Small intestine (tissue), 7 donors: Measurements from ENCODE around the gene ST3GAL4. TPM values are rescaled to one million over a fixed set of nuclear protein-coding genes. Genes with fewer than 3 reads are reported as not detected.
"Not testable (repeated sequence)": the region's sequence is repeated elsewhere in the genome, so short reads cannot be mapped to it uniquely, and the experiment has no call there.

ENCODE experiments used
- DNase-seq, 2 donors: peaks; one replicate each; pipeline versions ENCODE4 v3.0.0 to v3.0.0-alpha.2; 2013
- FAIRE-seq: peaks from 2 replicates; lab custom pipeline; 2012; peaks lifted over from hg19 to GRCh38; lab: Jason Lieb, UNC
- H3K27ac ChIP-seq, 3 donors: one replicate each; pipeline ENCODE4 v1.5.1; 2013; ENCODE audit warnings: low read length in 2 of 3, mild to moderate bottlenecking in 2 of 3, control low read depth in 1 of 3, inconsistent platforms in 1 of 3, low read depth in 1 of 3, moderate library complexity in 1 of 3
- H3K27me3 ChIP-seq, 3 donors: one replicate each; pipeline ENCODE4 v1.6.1; 2013; ENCODE audit warnings: low read length in 3 of 3, inconsistent platforms in 1 of 3; ENCODE audit not compliant: control insufficient read depth in 3 of 3, insufficient read depth in 3 of 3
- H3K36me3 ChIP-seq, 3 donors: one replicate each; pipeline ENCODE4 v1.6.1; 2013; ENCODE audit warnings: low read length in 3 of 3, inconsistent platforms in 1 of 3, low read depth in 1 of 3, mild to moderate bottlenecking in 1 of 3, moderate library complexity in 1 of 3; ENCODE audit not compliant: control insufficient read depth in 3 of 3, insufficient read depth in 2 of 3
- H3K4me1 ChIP-seq, 3 donors: one replicate each; pipeline ENCODE4 v1.6.1; 2013; ENCODE audit warnings: low read length in 2 of 3, inconsistent platforms in 1 of 3, low read depth in 1 of 3, mild to moderate bottlenecking in 1 of 3, moderate library complexity in 1 of 3; ENCODE audit not compliant: control insufficient read depth in 3 of 3, insufficient read depth in 2 of 3
- H3K4me3 ChIP-seq, 3 donors: one replicate each; pipeline ENCODE4 v1.5.1; 2013; ENCODE audit warnings: low read length in 3 of 3, control low read depth in 1 of 3, inconsistent platforms in 1 of 3, low read depth in 1 of 3, mild to moderate bottlenecking in 1 of 3, moderate library complexity in 1 of 3
- H3K9me3 ChIP-seq, 2 donors: one replicate each; pipeline ENCODE4 v1.6.1; 2013; ENCODE audit warnings: low read depth in 1 of 2, low read length in 1 of 2; ENCODE audit not compliant: control insufficient read depth in 2 of 2, insufficient read depth in 1 of 2
- WGBS, 3 donors: extraction: QIAGEN DNeasy Blood & Tissue Kit; methylation state at CpG; one replicate each; pipeline ENCODE4 v1.1.7; 2013; 5-methylcytosine and 5-hydroxymethylcytosine counted together
- polyA plus RNA-seq, 4 donors: library from polyadenylated mRNA; stranded (reverse) in 3 of 4; unstranded in 1 of 4; fragments of 200-250 nt in 3 of 4; fragments of 120-200 nt in 1 of 4; gene quantifications; one replicate each; pipeline versions ENCODE4 v1.2.1 to v1.2.3, GENCODE V29; 2013
- donor health status: healthy with polysubstance abuse.
- donor health status: control.
- donor health status: control.
- donor health status: Bipolar disorder and iron deficiency.
- donor health status: healthy.

Gene ST3GAL4
- polyA plus RNA-seq, 4 donors: 1.6 to 11.6 (median 4.0) TPM

GRCh38 chr11:126375726-126376125 lies 20.2 kb downstream of the ST3GAL4 start:
- no peaks in the 10 kb centered on the region for H3K9me3 ChIP-seq
- H3K27me3 ChIP-seq: no peaks in the 10 kb centered on the region
- DNase-seq (no peak), FAIRE-seq (no peak)
- H3K36me3 ChIP-seq: no peaks in the 10 kb centered on the region
- no peak overlapping the region for H3K4me3 ChIP-seq
- no peaks in the 10 kb centered on the region for H3K4me1 ChIP-seq
- 78 to 82% (median 82%) methylated on average over 7 of the region's 7 CpGs for WGBS, 3 donors
- H3K27ac ChIP-seq: no peak overlapping the region

- FAIRE-seq: no peak
- no peaks in the 10 kb centered on the region for H3K27me3 ChIP-seq
- H3K27ac ChIP-seq: no peak overlapping the region
- WGBS, 3 donors: 50 to 66% (median 57%) methylated on average over 4 of the region's 4 CpGs
- no peaks in the 10 kb centered on the region for H3K4me1 ChIP-seq
- no peak overlapping the region for H3K4me3 ChIP-seq
- H3K9me3 ChIP-seq: no peaks in the 10 kb centered on the region
- H3K36me3 ChIP-seq: peaks cover 0 to 4% (median 0%) of the 10 kb centered on the region in 3 donors
- DNase-seq: no peak
These were observed 23.3 kb downstream of the ST3GAL4 start for GRCh38 chr11:126378763-126379162.

GRCh38 chr11:126380909-126381308 lies 25.4 kb downstream of the ST3GAL4 start:
- no peaks in the 10 kb centered on the region for H3K4me1 ChIP-seq
- no peaks in the 10 kb centered on the region for H3K27me3 ChIP-seq
- H3K27ac ChIP-seq: no peak overlapping the region
- H3K36me3 ChIP-seq: peaks cover 0 to 8% (median 0%) of the 10 kb centered on the region in 3 donors
- no peaks in the 10 kb centered on the region for H3K9me3 ChIP-seq
- no peak for DNase-seq
- WGBS, 3 donors: 80 to 86% (median 86%) methylated on average over 4 of the region's 4 CpGs
- no peak for FAIRE-seq
- no peak overlapping the region for H3K4me3 ChIP-seq

GRCh38 chr11:126381960-126382359 lies 26.5 kb downstream of the ST3GAL4 start:
- DNase-seq, H3K27me3 ChIP-seq, H3K4me3 ChIP-seq, H3K9me3 ChIP-seq, H3K4me1 ChIP-seq, H3K27ac ChIP-seq, H3K36me3 ChIP-seq, FAIRE-seq: not testable (repeated sequence)
- 43 to 85% (median 80%) methylated on average over 1 to 6 of the region's 10 CpGs for WGBS, 3 donors

GRCh38 chr11:126382641-126383040 lies 27.2 kb downstream of the ST3GAL4 start:
- not testable (repeated sequence) for FAIRE-seq, H3K27me3 ChIP-seq
- 64 to 90% (median 75%) methylated on average over 2 to 4 of the region's 4 CpGs for WGBS, 3 donors

GRCh38 chr11:126383339-126384335 lies 28.2 kb downstream of the ST3GAL4 start:
- FAIRE-seq (no peak), DNase-seq (no peak)
- H3K36me3 ChIP-seq: peaks cover 0 to 8% (median 0%) of the 10 kb centered on the region in 3 donors
- H3K4me3 ChIP-seq: no peak overlapping the region
- H3K9me3 ChIP-seq: no peaks in the 10 kb centered on the region
- no peaks in the 10 kb centered on the region for H3K27me3 ChIP-seq
- no peaks in the 10 kb centered on the region for H3K4me1 ChIP-seq
- WGBS, 3 donors: 79 to 82% (median 82%) methylated on average over 17 to 20 of the region's 20 CpGs
- no peak overlapping the region for H3K27ac ChIP-seq

More at GRCh38 chr11:126382641-126383040, 27.2 kb downstream of the ST3GAL4 start:
- not testable (repeated sequence) for H3K9me3 ChIP-seq, H3K4me3 ChIP-seq, H3K4me1 ChIP-seq, H3K36me3 ChIP-seq, H3K27ac ChIP-seq, DNase-seq

- no peak overlapping the region for H3K4me3 ChIP-seq
- DNase-seq: no peak
- H3K9me3 ChIP-seq: no peaks in the 10 kb centered on the region
- 59 to 96% (median 80%) methylated on average over 5 to 9 of the region's 9 CpGs for WGBS, 3 donors
- no peak overlapping the region for H3K27ac ChIP-seq
- no peak for FAIRE-seq
- no peaks in the 10 kb centered on the region for H3K27me3 ChIP-seq
- peaks cover 0 to 8% (median 0%) of the 10 kb centered on the region in 3 donors for H3K36me3 ChIP-seq
- H3K4me1 ChIP-seq: no peaks in the 10 kb centered on the region
These were observed 29.1 kb downstream of the ST3GAL4 start for GRCh38 chr11:126384449-126385070.

GRCh38 chr11:126385991-126386728 lies 30.7 kb downstream of the ST3GAL4 start:
- Histone ChIP-seq H3K27me3 (no peaks in the 10 kb centered on the region), H3K27ac (no peak overlapping the region), H3K4me1 (no peaks in the 10 kb centered on the region), H3K4me3 (no peak overlapping the region), H3K9me3 (no peaks in the 10 kb centered on the region), H3K36me3 (peaks cover 0 to 6% (median 0%) of the 10 kb centered on the region in 3 donors)
- 68 to 76% (median 70%) methylated on average over 8 of the region's 8 CpGs for WGBS, 3 donors
- FAIRE-seq (no peak), DNase-seq (no peak)
